Endometrium (tissue), 2 donors: Measurements from ENCODE around the gene IZUMO4.
"Not testable (repeated sequence)": the region's sequence is repeated elsewhere in the genome, so short reads cannot be mapped to it uniquely, and the experiment has no call there.

Source experiments
- FAIRE-seq: peaks from 2 replicates; lab custom pipeline; 2012; peaks lifted over from hg19 to GRCh38; lab: Jason Lieb, UNC
- donor health status: control.
- donor health status: control.

Gene IZUMO4

GRCh38 chr19:2081873-2082810 is 14.6 kb upstream of the IZUMO4 start:
- FAIRE-seq, result no peak

GRCh38 chr19:2083174-2083854 is 13.4 kb upstream of the IZUMO4 start:
- FAIRE-seq, result no peak

- FAIRE-seq, result no peak
Measured at GRCh38 chr19:2084993-2085720, 11.6 kb upstream of the IZUMO4 start.

- FAIRE-seq, result not testable (repeated sequence)
Measured at GRCh38 chr19:2086695-2087620, 9.8 kb upstream of the IZUMO4 start.

- FAIRE-seq, result no peak
Measured at GRCh38 chr19:2087621-2088100, 9.1 kb upstream of the IZUMO4 start.

- FAIRE-seq, result no peak
Measured at GRCh38 chr19:2089001-2089711, 7.6 kb upstream of the IZUMO4 start.

- FAIRE-seq, result no peak
Measured at GRCh38 chr19:2089727-2090053, 7.0 kb upstream of the IZUMO4 start.

- not testable (repeated sequence) for FAIRE-seq
Measured at GRCh38 chr19:2091926-2092525, 4.7 kb upstream of the IZUMO4 start.

GRCh38 chr19:2096034-2096479 is 658 bp upstream of the IZUMO4 start, which contains the start of gene MOB3A:
MOB3A (minus strand) TSS chr19:2096326; CDS start chr19:2078560, 17,766 bp downstream.
- no peak for FAIRE-seq

GRCh38 chr19:2097203-2097885 is 629 bp downstream of the IZUMO4 start:
- no peak for FAIRE-seq

- FAIRE-seq, result no peak
Measured at GRCh38 chr19:2097886-2098327, 1.2 kb downstream of the IZUMO4 start.

GRCh38 chr19:2099054-2099501 is 2.4 kb downstream of the IZUMO4 start:
- no peak for FAIRE-seq

- no peak for FAIRE-seq
Measured at GRCh38 chr19:2099937-2100718, 3.4 kb downstream of the IZUMO4 start.

GRCh38 chr19:2100719-2101061 is 4.0 kb downstream of the IZUMO4 start:
- no peak for FAIRE-seq

- no peak for FAIRE-seq
Measured at GRCh38 chr19:2101417-2102335, 5.0 kb downstream of the IZUMO4 start.

- no peak for FAIRE-seq
Measured at GRCh38 chr19:2103045-2103707, 6.5 kb downstream of the IZUMO4 start.
